Kidney glomerular epithelial cell (primary cell): ENCODE results near the gene ZBTB2.

Source experiments
- DNase-seq: peaks from one replicate; lab custom pipeline; 2025; lab: John Stamatoyannopoulos, UW

The ZBTB2 gene, protein sequence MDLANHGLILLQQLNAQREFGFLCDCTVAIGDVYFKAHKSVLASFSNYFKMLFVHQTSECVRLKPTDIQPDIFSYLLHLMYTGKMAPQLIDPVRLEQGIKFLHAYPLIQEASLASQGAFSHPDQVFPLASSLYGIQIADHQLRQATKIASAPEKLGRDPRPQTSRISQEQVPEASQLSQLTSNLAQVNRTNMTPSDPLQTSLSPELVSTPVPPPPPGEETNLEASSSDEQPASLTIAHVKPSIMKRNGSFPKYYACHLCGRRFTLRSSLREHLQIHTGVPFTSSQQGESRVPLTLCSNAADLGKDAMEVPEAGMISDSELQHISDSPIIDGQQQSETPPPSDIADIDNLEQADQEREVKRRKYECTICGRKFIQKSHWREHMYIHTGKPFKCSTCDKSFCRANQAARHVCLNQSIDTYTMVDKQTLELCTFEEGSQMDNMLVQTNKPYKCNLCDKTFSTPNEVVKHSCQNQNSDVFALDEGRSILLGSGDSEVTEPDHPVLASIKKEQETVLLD

DNA sequence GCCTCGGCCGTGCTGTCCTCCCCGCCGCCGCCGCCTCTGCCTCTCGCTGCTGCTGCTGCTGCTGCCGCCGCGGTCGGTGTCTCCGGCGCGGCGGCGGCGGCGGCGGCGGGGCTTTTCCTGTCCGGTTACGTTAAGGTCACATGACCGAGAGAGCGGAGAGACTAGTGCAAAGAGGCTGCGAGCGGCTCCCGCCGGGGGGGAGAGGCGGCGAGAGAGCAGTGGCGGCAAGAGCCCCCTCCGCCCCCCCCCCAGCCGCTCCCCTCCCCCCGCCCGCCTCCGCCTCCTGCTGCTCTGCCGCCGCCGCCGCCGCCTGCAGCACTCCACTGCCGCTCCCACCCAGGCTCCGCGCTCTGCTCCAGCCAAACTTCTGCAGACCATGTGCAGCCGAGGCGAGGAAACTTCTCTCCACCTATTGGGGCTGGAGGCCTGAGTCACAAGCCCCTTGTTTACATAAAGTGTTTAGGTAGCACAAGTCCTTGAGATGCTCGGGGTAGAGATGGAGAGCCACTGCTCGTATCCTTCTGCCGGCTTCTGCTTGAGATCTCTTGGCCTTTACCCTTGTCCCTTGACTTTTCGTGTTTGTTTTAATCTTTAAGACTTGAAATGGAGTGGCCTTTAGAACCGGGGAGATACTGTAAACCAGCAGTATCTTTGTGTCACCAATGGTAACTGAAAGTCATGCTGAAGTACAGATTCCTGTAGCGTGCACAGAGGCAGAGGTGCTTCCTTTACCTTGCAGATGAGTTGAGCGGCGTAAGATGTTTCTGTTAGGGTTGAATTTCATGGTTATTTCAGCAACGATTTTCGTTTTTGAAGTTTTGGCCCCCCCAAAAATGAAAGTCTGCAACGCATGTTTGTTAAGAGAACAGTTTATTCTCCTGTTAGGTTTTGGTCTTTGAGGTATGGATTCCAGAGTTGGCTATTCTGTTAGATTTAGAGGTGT, at the start of gene ZBTB2:
Gene ZBTB2 (minus strand): TSS at position 89 of the 943 bp plus-strand sequence. CDS start 17,922 bp downstream, outside the sequence.
- DNase-seq: peak; percentile 57

DNA sequence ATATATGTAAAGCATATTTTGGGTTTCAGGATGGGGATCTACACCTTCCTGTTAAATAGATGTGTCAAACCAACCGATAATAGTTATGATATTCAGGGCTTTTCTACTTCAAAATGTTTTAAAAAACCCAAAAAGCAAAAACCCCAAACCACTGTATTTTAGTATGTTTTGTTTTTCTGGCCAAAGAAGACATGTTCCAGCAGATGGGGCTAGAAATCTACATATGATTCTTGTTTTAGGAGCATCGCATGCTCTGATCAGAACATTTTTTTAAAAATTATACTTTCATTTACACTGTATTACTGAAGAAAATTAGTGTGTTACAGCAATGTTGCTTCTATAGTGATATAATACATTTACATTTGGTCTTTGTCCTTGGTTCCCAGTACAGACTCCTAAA, 49.6 kb upstream of the ZBTB2 start:
- peak; percentile 34 for DNase-seq

DNA sequence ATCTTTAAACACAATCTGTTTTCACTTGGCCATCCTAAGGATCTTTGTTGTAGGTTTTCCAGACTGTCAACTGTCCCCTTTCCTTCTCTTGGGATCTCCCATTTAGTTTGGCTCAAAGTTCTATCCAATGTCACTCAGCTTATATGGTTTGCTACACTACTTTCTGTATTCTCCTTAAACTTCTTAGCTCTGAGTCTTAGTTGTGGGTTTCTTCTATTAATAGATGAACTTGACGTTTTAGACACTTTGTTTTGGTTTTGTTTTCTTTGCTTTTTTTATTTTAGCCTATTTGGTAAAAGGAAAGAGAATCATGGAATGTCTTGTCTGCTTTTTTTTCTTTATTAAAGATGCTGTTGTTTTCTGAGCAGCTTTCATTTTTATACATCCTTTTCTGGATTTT, 49.1 kb upstream of the ZBTB2 start:
- DNase-seq: no peak

DNA sequence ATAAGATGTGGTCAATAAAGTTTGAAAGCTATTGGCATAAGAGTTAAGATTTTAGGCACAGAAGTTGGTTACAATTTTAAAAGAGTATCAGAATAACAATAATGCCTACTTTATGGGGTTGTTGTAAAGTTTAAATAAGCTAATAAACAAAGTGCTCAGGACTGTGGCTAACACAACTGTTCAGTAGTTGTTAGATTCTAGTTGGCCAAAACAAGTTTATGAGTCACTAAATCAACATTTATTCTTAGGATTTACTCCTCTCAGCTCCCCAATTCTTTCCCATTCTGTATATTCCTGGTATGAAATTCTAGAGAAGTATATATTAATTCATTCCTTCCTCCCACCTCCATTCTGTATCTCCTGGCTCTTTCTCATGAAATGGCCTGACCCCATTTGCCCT, 46.0 kb upstream of the ZBTB2 start:
- DNase-seq: no peak

DNA sequence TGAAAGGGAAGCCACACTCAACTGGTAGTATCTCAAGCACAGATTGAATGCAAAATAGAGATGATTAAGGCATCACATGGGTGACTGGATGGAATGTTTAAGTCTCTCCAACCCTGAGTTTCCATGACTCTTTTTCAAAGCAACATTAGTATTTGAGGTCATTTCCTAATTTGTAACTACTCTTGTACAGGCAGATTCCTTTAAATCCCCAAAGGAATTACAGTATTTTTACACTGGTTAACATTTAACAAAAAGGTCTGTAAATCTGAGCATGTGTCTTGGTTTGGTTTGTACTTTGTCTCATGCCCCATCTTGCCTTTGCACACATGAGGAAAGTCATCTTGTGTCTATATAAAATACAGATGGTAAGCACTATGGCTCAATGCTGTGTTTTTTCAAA, 45.4 kb upstream of the ZBTB2 start:
- peak; percentile 95 for DNase-seq

DNA sequence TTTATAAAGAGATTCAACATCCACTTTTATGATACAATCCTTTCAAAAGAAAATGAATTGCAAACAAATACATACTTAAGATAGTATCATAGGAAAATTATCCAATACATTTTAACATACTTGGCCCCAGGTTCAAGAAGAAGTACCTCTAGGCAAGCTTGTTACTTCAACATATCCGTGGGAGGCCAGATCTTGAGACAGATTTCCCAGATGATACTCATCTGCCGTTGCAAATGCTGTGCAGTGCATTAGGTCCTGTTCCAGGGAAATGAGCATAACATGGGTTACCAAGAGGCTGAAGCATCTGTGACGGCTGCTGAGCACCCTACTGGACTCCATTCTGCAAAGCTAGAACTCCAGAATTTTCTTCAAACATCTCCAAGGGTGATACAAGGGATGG, 44.9 kb upstream of the ZBTB2 start:
- peak; percentile 85 for DNase-seq

DNA sequence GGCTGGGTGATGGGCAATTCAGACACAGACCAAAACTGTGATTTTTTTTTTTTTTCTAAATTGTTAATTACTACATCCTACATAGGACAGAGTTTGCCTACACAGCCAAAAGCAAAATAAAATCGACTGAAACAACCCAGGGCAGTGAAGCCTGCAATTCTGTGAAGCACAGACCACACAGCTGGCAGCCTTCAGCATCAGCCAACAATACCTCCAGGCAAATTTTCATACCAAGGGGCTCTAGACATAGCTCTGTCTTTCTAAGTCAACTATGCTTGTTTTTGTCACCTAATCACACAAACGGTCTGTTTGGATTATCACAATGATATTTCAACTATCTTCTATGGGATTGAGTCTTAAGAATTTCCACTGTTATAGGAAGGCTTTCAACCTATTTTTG, 43.0 kb upstream of the ZBTB2 start:
- DNase-seq: peak; percentile 42

DNA sequence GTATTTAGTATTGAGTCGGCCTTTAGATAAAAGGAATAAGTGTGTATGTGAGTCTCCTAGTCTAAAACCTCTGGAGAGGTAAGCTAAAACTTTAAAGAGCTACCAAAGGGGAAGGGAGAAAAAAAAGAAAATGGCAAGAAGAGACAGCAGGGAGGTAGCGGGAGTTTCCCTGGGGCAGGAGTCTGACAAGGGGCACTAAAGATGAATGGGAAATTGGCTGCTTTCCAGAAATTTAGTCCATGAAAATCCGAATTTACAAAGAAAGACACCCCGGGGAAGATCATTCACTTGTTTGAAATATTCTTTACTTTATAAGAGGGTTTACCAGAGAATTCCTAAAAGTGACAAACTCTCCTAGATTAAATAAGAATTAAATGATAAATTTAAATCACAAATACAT, 41.3 kb upstream of the ZBTB2 start:
- no peak for DNase-seq

DNA sequence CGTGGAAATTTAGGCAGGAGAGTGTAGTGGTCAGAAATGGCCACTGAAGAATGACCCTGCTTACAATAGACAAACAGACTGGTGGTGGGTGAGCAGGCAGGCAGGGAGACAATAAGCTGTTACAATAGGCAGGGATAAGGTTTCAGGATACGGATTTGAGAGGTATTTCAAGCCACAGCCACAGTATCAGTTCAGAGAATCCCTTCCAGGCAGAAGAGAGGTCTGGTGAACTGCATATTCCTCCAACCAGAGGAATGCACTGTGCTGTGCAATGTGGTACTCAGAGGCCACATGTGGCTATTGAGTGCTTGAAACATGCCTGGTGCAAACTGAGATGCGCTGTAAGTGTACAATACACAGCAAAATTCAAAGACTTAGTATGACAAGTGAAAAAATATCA, 40.0 kb upstream of the ZBTB2 start:
- no peak for DNase-seq

DNA sequence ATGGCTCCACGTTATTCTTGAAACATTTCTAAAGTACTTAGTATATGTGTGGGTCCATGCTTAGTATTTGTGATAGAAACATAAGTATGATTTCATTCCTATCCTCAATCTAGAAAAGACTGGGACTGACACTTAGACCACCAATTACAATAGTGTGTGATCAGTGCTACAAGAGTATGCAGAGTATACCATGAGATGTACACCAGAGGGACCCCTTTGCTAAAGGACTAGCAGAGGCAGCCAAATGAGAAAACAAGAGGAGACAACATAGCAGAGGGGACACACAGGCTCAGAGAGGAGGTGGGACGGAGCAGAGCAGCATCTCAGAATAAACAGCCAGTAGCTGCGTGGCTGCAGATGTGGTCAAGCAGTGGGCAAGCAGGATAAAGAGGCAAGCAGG, 39.5 kb upstream of the ZBTB2 start:
- no peak for DNase-seq

DNA sequence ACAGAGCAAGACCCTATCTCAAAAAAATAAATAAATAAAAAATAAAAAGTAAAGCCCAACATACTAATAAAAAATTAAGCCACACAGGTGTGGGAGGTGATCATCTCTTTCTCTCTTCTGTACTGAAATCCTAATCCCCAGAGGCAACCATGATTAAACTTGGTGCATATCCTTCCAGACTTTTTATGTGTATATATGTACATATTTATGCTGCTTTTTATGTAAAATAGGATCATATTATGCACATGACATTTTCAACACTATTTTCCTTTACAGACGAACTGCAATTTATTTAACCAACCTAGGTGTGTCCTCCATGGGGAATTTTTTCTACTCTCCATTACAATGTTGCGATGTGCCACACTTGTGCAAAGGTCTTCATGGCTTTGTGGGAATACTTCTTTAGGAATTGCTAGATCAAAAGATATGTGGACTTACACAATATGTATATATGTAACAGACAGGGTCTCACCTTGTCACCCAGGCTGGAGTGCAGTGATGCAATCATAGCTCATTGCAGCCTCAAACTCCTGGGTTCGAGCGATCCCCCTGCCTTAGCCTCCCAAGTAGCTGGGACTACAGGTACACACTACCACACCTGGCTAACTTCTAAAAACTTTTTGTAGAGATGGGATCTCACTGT, 36.9 kb upstream of the ZBTB2 start:
- no peak for DNase-seq

DNA sequence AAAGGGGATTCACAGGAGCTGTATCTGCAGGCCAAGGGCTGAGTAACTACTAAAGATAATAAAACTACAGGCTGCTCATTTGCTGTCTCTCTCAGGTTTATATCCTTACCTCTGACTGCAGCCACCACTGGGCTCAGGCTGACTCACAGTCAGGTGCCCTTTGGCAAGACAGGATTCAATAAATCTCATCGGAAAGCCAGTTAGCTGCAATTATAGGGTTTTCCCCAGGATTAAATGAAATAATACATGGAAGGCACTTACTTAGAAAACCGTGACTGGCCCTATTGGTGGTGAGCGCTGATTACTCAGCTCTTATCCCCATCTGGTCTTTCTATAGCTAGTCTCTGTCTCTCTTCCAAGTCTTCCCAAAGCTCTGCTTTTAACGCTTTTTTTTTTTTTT, 34.2 kb upstream of the ZBTB2 start:
- DNase-seq: peak; percentile 56

DNA sequence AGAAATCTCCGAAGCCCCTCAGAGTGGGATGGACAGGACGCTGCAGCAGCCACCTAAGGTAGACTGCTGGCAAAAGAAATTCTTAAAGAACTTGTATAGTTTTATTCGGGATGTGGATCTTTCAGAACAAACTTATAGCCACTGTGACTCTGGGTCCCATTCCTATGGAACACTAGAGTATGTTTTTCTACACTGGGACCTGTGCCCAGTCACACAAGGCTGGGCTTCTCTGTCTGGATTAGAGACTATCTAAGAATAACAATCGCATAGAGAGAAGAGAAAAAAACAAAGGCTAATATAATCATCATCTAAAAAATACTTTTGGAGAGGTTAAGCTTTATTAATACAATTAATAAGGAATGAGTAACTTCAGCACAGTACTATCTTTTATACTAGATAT, 31.6 kb upstream of the ZBTB2 start:
- DNase-seq: no peak

DNA sequence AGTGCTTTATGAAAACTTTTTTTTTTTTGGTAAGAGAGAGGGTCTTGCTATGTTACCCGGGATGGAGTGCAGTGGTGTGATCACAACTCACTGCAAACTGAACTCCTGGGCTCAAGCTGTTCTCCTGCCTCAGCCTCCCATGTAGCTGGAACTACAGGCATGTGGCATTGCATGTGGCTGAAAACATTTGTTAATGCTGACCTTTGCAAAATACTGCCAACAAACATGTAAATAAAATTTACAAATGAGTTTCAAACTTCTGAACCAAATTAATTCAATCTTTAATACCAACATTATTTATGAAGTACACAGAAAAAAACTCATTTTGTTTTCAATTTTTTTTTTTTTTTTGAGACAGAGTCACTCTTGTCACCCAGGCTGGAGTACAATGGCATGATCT, 26.1 kb upstream of the ZBTB2 start:
- DNase-seq: no peak

DNA sequence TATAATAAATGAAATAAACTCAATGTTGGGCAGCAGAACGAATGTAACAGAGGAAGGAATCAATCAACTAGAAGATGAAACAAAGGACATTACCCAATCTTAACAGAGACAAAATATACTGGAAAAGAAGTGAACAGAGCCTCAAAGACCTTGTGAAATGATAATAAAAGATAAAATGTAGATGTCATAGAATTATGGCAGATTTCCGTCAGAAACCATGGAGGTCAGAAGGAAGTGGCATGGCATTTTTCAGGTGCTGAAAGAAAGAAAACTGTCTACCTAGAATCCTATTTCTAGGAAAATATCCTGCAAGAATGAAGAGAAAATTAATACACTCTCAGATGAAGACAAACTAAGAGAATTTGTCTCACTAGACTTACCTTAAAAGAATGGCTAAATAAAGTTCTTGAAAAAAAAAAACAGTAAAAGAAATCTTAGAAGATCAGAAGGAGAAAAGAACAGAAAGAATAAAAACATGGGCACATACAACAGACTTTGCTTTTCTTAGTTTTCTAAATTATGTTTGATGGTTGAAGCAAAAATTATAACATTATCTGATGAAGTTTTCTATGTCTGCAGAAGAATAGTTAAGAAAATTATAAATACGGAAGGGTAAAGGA, 23.4 kb upstream of the ZBTB2 start:
- no peak for DNase-seq

DNA sequence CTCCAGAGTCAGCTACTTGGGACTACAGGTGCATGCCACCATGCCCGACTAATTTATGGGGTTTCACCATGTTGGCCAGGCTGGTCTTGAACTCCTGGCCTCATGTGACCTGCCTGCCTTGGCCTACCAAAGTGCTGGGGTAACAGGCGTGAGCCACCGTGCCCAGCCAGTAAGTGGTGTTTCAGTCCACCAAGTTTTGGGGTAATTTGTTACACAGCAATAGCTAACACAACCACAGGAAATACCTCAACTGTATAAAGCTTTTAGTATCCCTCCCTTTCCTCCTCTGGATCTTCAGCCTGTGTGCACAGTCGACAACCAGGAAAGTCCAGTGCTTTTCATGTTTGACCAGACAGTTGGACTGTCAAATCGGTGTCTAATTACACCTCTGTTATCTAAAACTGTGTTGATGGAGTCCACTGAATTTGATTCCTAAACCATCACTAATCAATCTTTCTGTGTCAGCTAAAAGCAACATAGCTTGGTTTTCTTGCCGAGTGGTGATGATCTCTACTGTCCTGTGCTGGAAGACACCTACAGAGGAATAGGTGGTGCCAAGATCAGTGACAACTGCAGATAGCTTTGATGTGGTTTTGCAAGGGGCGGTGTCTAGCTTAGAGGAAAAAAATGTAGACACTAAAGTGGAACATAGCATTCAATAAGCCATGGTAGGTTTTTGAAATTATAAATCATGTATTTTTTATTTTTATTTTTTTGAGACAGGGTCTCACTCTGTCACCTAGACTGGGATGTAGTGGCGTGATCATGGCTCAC, 22.2 kb upstream of the ZBTB2 start:
- no peak for DNase-seq

DNA sequence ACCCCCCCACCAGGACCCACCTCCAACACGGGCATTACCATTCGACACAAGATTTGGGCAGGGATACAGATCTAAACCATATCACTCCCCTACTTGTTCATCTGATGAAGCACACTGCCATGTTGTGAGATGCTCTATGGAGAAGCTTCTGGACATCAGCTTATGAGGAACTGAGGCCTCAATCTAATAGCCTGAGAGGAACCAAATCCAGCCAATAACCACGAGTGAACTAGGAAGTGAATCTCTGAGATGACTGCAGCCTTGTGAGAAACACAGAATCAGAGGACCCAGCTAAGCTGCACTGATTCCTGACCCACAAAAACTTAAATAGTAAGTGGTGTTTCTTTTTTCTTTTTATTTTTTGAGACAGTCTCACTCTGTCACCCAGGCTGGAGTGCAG, 21.6 kb upstream of the ZBTB2 start:
- DNase-seq: no peak

DNA sequence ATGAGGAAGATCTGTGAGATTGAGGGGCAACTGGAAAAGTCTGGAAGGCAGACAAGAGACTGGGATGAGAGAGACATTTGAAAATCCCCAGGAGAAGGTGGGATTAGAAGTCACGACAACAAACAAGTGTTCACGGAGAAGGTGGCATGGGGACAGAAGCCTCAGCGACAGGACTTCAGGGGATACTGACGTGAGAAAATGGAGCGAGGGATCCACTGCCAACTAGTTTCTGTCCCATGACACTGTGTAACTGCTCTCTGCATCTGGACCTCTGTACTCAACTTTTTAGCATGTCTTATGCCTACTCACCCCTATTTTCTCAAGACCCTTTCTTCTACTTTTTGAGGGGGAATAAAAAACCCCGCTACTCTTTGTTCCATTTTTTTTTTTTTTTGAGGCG, 18.3 kb upstream of the ZBTB2 start:
- no peak for DNase-seq

DNA sequence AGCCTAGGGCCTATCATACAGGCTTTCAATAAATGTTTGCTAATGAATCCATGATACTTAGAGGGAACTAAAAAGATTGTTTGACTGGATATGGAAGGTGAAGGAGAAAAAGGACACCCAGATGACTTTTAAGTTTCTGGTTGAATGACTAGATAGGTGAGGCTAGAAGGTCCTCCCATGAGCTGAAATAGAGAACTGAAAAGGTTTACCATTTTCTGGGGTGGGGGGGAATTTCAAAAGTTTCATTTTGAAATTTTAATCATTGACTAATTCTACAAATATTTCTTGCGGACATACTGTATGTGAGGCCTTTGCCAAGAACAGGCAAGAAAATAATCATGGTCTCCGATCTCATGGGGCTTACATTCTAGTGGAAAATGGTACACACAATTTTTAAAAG, 17.9 kb upstream of the ZBTB2 start:
- DNase-seq: no peak

DNA sequence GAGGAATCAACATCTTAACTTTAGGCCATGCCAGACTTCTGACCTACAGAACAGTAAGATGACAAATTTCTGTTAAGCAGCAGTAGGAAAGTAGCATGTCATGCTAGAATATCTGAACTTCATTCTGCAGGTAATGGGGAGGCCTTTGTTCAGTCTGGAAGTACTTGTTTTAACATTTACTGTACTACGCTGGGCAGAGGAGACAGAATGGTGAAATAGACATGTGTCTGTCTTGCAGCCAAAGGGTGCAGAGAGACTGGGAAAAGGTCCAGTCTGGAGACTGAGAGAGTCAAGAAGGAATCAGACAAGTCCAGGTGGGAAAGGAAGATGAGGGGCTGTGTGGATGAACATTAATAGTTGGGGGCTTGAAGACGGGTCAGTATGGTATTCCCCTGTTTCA, 17.5 kb upstream of the ZBTB2 start:
- DNase-seq: no peak

DNA sequence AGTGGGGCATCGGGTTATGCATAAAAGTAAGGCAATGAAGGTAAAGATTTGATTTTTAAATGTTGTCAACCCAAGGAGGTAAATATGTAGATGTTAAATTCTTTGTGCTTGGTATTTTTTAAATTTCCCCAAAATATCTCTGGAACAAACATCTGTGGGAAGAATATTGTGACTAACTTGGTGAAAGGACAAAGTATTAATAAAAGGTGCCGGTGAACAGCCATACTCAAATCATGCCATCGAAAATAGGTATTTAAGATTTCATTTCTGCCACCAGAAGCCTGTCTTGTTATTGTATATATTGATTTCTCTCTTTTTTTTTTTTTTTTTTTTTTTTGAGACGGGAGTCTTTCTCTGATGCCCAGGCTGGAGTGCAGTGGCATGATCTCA, 12.6 kb upstream of the ZBTB2 start:
- no peak for DNase-seq
